Keratinocyte (primary cell): Measurements from ENCODE around the gene KCNIP2. TPM values are rescaled to one million over a fixed set of nuclear protein-coding genes. Genes with fewer than 3 reads are reported as not detected.

Experiments
- DNase-seq: peaks from one replicate; pipeline ENCODE4 v3.0.0-alpha.2; 2011; ENCODE audit warnings: low read depth, missing footprints, low spot score
- FAIRE-seq: peaks from 2 replicates; lab custom pipeline; 2011; peaks lifted over from hg19 to GRCh38; lab: Jason Lieb, UNC
- H2AFZ ChIP-seq: 2 replicates; pipeline ENCODE4 v1.6.0; 2012; ENCODE audit warnings: low read length, control low read depth, inconsistent platforms; ENCODE audit not compliant: control insufficient read depth
- H3K27ac ChIP-seq: 2 replicates; pipeline ENCODE4 v1.5.1; 2011; ENCODE audit warnings: low read length; ENCODE audit not compliant: control insufficient read depth, insufficient read depth
- H3K27me3 ChIP-seq: 3 replicates; pipeline ENCODE4 v1.6.0; 2011; ENCODE audit warnings: low read length; ENCODE audit not compliant: control insufficient read depth, insufficient read depth; ENCODE audit errors: extremely low read depth
- H3K36me3 ChIP-seq, 2 experiments: 2 replicates in 1 of 2; 3 replicates in 1 of 2; pipeline ENCODE4 v1.5.1; 2011; ENCODE audit warnings: low read length in 2 of 2, mild to moderate bottlenecking in 1 of 2; ENCODE audit not compliant: control insufficient read depth in 2 of 2, insufficient read depth in 2 of 2; ENCODE audit errors: extremely low read depth in 1 of 2
- H3K4me1 ChIP-seq: 3 replicates; pipeline ENCODE4 v1.5.1; 2011; ENCODE audit warnings: low read length; ENCODE audit not compliant: control insufficient read depth, insufficient read depth; ENCODE audit errors: extremely low read depth
- H3K4me2 ChIP-seq: 3 replicates; pipeline ENCODE4 v1.6.0; 2011; ENCODE audit warnings: low read depth, low read length; ENCODE audit not compliant: control insufficient read depth, insufficient read depth; ENCODE audit errors: extremely low read depth
- H3K4me3 ChIP-seq, 3 experiments: fragments of 200-600 bp in 1 of 3; sonication (generic) in 1 of 3; 2 replicates in 2 of 3; 3 replicates in 1 of 3; pipeline ENCODE4 v1.5.1; 2011 to 2016; ENCODE audit warnings: low read length in 3 of 3, mild to moderate bottlenecking in 3 of 3, control low read depth in 2 of 3, inconsistent platforms in 1 of 3, low read depth in 1 of 3, mixed read lengths in 1 of 3, mixed run types in 1 of 3, moderate library complexity in 1 of 3; ENCODE audit not compliant: control insufficient read depth in 2 of 3, insufficient read depth in 2 of 3; ENCODE audit errors: extremely low read depth in 1 of 3
- H3K79me2 ChIP-seq: 2 replicates; pipeline ENCODE4 v1.6.0; 2012; ENCODE audit warnings: low read length; ENCODE audit not compliant: control insufficient read depth, insufficient read depth
- H3K9ac ChIP-seq: 3 replicates; pipeline ENCODE4 v1.6.0; 2011; ENCODE audit warnings: low read length; ENCODE audit not compliant: control insufficient read depth, insufficient read depth; ENCODE audit errors: extremely low read depth
- H3K9me1 ChIP-seq: 3 replicates; pipeline ENCODE4 v1.6.0; 2011; ENCODE audit warnings: low read length; ENCODE audit not compliant: control insufficient read depth, insufficient read depth; ENCODE audit errors: extremely low read depth
- H3K9me3 ChIP-seq: 2 replicates; pipeline ENCODE4 v1.5.1; 2012; ENCODE audit warnings: low read depth, low read length; ENCODE audit not compliant: control insufficient read depth
- H4K20me1 ChIP-seq: 3 replicates; pipeline ENCODE4 v1.6.0; 2011; ENCODE audit warnings: low read length; ENCODE audit not compliant: control insufficient read depth, insufficient read depth; ENCODE audit errors: extremely low read depth
- EZH2 ChIP-seq: IDR thresholded peaks from one replicate; pipeline ENCODE4 v1.6.1; 2012; ENCODE audit warnings: inconsistent platforms, mild to moderate bottlenecking, low read length, moderate library complexity
- dilution Hi-C: fragments of 300-500 bp; cut with MboI; formaldehyde crosslinking; loops from one replicate; pipeline ENCODE4 v1.7.0; 2020; ENCODE audit warnings: low sequenced_read_pairs; ENCODE audit not compliant: extremely low pct_ligation_motif_present
- polyA plus RNA-seq, 5 experiments: library from polyadenylated mRNA; depleted of rRNA in 3 of 5; stranded (reverse) in 3 of 5; stranded (forward) in 1 of 5; unstranded in 1 of 5; fragments of >200 nt; gene quantifications; 1 replicate in 1 of 5; 2 replicates in 3 of 5; 3 replicates in 1 of 5; pipeline versions ENCODE4 v1.2.1 to v1.2.3, GENCODE V29; 2011 to 2012; ENCODE audit warnings: missing spikeins in 2 of 5, low read depth in 1 of 5, low replicate concordance in 1 of 5
- TF ChIP-seq, protein P1 (sequence below), 3 experiments: IDR thresholded peaks in 1 of 3; conservative IDR thresholded peaks in 1 of 3; optimal IDR thresholded peaks in 1 of 3; 2 replicates in 2 of 3; 3 replicates in 1 of 3; pipeline versions ENCODE3 to v1.5.1; 2011; ENCODE audit warnings: low read length in 3 of 3, mild to moderate bottlenecking in 3 of 3, moderate library complexity in 2 of 3, control low read depth in 1 of 3, inconsistent platforms in 1 of 3; ENCODE audit not compliant: insufficient read depth in 2 of 3; ENCODE audit errors: extremely low read depth in 1 of 3

Gene KCNIP2
- polyA plus RNA-seq, 1 donor (not counting 4 experiments of a cell fraction or from before 2014, with no cell fraction given), result 0.41 TPM

DNA sequence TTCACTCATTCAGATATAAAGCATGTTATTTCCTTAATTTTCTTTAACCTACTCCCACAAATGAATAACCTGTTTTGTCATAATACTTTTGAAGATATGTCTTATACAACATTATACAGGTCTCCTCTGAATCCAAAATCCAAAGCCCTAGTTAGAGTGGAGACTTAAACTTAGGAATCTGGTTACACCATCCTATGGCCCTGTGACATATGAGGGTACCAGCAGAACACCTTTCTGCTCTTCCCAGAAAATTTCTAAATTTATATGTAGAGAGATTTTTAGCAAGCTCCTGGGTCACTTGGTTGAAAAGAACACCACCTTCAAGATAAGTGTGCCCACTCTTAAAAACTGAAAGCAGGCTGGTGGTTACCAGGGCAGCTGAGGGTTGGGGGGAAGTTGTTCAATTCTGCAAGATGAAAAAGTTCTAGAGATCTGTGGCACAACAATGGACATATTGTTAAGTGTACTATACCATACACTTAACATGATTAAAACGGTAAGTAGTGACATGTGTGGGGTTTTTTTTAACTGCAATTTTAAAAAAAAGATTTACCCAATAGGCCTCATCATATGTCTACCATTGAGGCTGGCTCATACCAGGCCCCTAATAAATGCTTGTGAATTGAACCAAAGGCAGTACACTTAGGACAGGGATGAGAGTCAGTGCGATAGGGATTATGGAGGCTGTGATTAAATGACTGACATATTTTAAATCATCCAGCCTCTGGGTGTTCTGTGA lies 37.6 kb upstream of the KCNIP2 start:
- Histone ChIP-seq H3K36me3 (peaks cover 0 to 3% of the 10 kb centered on the region in 2 experiments), H4K20me1 (peaks cover 2% of the 10 kb centered on the region), H3K79me2 (no peaks in the 10 kb centered on the region), H3K4me1 (no peaks in the 10 kb centered on the region), H2AFZ (no peak overlapping the region), H3K27me3 (no peaks in the 10 kb centered on the region), H3K4me2 (no peak overlapping the region), H3K9me1 (no peaks in the 10 kb centered on the region), H3K9me3 (no peaks in the 10 kb centered on the region), H3K4me3 (no peak overlapping the region), H3K9ac (no peak overlapping the region), H3K27ac (no peak overlapping the region)
- dilution Hi-C loops, result loop anchor here (25.0 kb wide), 1 partner anchor 106 kb away; no protein-coding TSS in a partner anchor
- DNase-seq, result no peak
- FAIRE-seq, result no peak
- TF ChIP-seq EZH2, result no peak

DNA sequence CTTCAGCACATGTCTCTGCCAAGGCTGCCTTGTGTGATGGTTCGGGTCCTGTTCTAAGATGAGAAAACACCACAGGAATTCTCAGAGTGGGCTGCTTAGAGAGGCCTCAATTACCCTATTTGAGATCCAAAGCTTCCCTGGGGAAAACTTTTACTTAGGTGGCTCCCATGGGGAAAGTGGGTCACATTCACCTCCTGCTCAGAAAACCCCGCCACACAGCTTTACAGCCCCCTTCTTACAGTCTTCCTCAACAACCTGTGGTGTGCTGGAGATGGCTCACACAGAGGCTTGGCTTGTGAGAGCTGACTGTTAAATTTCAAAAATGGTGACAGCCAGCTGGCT lies 36.6 kb upstream of the KCNIP2 start:
- H2AFZ ChIP-seq, result no peak overlapping the region
- peaks cover 0 to 3% of the 10 kb centered on the region in 2 experiments for H3K36me3 ChIP-seq

More for the DNA sequence above, 36.6 kb upstream of the KCNIP2 start:
- no peaks in the 10 kb centered on the region for H3K4me1 ChIP-seq
- FAIRE-seq (no peak), DNase-seq (no peak)
- no peaks in the 10 kb centered on the region for H3K9me3 ChIP-seq
- peaks cover 2% of the 10 kb centered on the region for H4K20me1 ChIP-seq
- no peak overlapping the region for H3K27ac ChIP-seq
- dilution Hi-C loops, result loop anchor here (25.0 kb wide), 1 partner anchor 107 kb away; no protein-coding TSS in a partner anchor
- no peak overlapping the region for H3K9ac ChIP-seq
- H3K79me2 ChIP-seq, result no peaks in the 10 kb centered on the region
- H3K4me2 ChIP-seq, result no peak overlapping the region
- no peak overlapping the region for H3K4me3 ChIP-seq
- no peaks in the 10 kb centered on the region for H3K9me1 ChIP-seq
- H3K27me3 ChIP-seq, result no peaks in the 10 kb centered on the region
- TF ChIP-seq, protein P1, sequence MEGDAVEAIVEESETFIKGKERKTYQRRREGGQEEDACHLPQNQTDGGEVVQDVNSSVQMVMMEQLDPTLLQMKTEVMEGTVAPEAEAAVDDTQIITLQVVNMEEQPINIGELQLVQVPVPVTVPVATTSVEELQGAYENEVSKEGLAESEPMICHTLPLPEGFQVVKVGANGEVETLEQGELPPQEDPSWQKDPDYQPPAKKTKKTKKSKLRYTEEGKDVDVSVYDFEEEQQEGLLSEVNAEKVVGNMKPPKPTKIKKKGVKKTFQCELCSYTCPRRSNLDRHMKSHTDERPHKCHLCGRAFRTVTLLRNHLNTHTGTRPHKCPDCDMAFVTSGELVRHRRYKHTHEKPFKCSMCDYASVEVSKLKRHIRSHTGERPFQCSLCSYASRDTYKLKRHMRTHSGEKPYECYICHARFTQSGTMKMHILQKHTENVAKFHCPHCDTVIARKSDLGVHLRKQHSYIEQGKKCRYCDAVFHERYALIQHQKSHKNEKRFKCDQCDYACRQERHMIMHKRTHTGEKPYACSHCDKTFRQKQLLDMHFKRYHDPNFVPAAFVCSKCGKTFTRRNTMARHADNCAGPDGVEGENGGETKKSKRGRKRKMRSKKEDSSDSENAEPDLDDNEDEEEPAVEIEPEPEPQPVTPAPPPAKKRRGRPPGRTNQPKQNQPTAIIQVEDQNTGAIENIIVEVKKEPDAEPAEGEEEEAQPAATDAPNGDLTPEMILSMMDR (optimal IDR thresholded peaks at IDR 0.05 in 1 of 3, IDR thresholded peaks at IDR 0.05 in 1 of 3, conservative IDR thresholded peaks at IDR 0.05 in 1 of 3; ENCODE audit: extremely low read depth in 1 of 3, insufficient read depth in 2 of 3, low read length in 3 of 3), result no peak
- TF ChIP-seq EZH2, result no peak
